MV-4-11 (cell line): ENCODE measurements around the gene WDR38.
A peak's percentile ranks its signal among the peaks of the same experiment; 100 is the strongest.
"Not testable (repeated sequence)": the region's sequence is repeated elsewhere in the genome, so short reads cannot be mapped to it uniquely, and the experiment has no call there.

Experiments used
- DNase-seq: peaks from one replicate; lab custom pipeline; 2025; lab: John Stamatoyannopoulos, UW

WDR38 gene

DNA sequence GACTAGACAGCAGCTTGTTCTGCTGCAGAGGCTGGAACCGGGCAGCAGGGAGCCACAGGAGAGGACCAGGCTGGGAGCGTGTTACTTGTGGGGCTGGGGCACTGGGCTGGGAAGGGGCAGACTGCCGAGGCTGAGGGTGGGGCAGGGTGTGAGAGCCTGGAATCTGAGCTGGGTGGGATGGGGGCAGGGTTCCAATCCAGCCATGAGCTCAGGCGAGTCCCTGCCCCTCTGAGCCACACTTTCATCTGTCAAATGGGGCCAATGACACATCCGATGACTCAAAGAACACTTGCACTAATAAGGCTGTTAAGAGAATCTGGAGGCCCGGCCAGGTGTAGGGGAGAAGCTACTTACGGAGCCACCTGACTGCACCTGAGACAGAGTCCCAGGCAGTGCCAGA is 18.7 kb upstream of the WDR38 start:
- DNase-seq: no peak

DNA sequence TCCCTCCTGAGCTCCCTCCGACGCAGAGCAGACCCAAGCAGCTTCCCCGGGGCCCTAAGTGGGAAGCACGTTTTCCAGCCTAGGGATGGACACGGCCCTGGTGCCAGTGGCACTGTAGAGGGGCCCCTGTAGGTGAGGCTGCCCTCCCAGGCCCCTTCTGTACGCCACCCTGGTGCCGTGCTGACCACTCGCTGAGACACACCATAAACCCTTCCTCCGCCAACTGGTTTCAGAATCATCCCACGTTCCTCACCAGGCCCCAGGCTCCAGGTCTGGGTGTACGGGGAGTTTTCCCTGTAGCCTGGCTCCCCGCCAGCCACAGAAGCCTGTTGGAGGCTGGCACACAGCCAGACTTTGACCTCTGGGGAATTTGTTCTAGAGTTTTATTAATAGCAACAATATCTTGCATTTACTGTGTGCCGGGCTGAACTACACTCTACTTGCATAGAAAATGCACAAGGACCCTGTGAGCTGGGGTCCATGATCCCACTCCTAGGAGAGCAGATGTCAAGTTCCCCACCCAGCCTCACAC is 18.2 kb upstream of the WDR38 start:
- no peak for DNase-seq

DNA sequence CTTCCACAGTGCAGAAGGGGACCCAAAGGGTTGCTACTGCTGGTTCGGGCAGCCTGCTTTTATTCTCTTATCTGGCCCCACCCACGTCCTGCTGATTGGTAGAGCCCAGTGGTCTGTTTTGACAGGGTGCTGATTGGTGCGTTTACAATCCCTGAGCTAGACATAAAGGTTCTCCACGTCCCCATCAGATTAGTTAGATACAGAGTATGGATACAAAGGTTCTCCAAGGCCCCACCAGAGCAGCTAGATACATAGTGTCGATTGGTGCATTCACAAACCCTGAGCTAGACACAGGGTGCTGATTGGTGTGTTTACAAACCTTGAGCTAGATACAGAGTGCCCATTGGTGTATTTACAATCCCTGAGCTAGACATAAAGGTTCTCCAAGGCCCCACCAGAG is 15.1 kb upstream of the WDR38 start:
- DNase-seq: not testable (repeated sequence)

DNA sequence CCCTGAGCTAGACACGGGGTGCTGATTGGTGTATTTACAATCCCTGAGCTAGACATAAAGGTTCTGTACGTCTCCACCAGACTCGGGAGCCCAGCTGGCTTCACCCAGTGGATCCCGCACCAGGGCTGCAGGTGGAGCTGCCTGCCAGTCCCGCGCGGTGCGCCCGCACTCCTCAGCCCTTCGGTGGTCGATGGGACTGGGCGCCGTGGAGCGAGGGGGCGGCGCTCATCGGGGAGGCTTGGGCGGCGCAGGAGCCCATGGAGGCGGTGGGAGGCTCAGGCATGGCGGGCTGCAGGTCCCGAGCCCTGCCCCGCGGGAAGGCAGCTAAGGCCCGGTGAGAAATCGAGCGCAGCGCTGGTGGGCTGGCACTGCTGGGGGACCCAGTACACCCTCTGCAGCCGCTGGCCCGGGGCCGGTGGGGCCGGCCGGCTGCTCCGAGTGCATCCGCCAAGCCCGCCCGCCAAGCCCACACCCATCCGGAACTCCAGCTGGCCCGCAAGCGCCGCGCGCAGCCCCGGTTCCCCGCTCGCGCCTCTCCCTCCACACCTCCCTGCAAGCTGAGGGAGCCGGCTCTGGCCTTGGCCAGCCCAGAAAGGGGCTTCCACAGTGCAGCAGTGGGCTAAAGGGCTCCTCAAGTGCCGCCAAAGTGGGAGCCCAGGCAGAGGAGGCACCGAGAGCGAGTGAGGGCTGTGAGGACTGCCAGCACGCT is 14.5 kb upstream of the WDR38 start:
- DNase-seq: not testable (repeated sequence)

DNA sequence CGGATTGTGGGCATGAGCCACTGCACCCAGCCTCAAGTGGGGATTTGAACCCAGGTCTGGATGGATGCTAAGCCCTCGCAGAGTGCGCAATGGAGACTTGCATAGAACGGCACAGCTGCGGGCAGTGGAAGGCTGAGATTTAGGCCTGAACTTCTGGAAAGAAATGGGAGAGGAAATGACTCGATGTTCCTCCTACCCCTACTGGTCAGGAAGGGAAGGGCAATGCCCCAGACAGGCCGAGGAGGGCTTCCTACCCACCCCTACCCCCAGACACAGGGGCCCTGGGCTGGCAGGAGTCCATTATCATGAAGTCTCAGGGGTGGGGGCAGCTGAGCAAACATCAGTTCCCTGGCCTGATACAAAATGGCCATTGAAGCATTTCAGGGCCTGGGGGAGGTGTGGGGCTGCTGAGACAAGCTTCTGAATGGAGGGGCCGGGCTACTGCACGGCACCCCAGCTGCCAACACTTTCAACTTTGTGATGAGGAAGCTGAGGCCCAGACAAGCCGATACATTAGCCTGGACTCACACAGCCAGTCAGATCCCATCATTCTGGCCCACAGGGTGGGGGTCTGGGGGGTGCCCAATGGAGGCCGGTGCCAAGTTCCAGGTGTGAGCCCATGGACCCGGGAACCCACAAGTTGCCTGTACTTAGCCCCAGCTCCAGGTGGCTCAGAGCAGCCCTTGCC is 13.5 kb upstream of the WDR38 start:
- no peak for DNase-seq

DNA sequence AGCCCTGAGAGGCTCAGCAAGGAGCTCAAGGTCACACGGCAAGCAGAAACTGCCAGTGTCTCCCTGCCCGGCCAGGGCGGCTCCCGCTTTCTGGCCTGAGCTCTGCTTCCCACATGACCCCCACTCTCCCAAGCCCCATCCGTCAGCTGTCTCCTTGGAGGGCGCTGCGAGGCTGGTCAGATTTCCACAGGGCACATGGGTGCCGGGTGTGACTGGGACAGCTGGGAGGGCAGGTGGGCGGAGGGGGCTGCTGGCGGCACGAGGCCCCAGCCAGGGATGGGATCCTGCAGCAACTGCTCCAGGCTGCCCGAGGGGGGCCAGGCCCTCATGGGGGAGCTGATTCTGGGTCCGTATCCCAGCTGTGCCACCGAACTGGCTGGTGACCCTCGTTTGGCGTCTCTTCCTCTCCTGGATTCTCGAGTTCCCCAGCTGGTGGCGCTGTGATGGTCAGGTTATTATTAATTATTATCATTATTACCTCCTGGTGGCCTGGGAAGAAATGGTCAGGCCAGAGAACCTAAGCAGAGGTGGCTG is 12.9 kb upstream of the WDR38 start:
- no peak for DNase-seq

DNA sequence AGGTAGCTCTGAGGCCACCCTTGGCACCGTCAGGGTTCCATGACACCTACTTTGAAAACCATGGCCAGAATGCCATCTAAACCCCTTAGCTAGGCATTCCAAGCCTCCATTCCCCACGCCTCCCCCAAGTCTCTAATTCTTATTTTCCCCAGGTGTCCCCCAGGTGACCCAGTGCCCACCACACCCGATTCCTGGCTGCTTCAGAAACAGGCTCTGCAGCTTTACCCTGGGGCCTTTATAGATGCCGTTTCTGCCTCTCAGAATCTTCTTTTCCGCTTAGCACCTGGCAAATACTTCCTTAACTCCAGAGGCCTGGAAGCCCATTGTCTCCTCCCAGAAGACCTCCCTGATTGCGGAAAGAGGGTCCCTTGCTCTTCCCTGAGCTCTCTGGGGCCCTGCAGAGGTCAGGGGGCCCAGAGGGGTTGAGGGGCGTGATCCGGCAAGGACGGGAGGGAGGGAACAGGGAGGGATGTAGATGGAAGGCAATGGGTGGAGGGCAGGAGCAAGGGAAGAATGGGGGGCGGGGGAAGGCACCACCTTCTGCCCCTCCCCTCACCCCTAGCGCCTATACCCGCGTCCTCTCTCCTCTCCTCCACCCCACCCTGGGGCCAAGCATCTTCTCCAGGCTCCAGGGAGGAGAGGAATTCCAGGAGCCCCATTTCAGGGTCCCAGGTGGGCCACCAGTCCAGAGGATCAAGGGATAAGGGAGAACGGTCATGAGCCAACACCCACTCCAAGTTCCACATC is 12.0 kb upstream of the WDR38 start:
- DNase-seq: no peak

DNA sequence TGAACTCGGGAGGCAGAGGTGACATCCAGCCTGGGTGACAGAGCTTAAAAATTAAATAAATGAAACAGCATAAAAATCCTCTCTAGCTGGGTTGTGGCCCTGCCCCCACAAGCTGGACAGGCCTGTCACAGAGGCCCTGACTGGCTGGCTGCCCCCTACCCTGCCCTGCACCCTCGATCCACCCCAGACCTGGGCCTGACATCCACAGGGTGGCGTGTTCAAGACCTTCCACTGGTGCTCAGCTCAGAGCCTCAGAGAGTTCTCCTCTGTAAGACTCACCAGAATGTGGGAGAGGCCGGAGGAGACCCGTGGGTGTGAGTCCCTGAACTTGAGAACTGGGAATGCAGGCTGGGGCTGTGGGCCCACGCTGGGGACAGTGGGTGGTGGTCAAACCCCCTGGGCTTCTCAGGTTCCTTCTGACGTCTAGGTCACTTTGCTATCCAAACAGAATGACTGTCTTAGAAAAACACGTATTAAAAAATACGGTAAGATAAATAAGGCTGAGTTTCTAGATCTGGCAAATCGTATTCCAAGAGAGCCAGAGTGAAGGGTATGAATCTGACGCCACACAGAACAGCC is 9.7 kb upstream of the WDR38 start:
- no peak for DNase-seq

DNA sequence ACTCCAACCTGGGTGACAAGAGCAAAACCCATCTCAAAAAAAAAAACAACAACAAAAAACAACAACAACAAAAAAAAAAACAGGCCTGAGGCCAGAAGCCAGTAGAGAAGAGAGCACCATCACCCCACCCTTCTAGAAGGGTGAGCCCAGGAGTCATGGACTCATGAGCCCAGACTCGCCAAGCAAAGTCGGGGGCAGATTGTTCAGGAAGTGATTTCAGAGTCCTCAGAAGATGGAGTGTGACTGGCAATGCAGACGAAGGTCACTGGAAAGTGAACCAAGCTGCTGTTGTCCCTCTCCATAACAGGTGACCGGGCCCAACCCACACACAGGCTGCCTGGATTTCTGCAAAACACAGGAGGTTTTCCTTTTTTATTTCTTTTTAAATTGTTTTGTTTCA is 9.0 kb upstream of the WDR38 start:
- no peak for DNase-seq

DNA sequence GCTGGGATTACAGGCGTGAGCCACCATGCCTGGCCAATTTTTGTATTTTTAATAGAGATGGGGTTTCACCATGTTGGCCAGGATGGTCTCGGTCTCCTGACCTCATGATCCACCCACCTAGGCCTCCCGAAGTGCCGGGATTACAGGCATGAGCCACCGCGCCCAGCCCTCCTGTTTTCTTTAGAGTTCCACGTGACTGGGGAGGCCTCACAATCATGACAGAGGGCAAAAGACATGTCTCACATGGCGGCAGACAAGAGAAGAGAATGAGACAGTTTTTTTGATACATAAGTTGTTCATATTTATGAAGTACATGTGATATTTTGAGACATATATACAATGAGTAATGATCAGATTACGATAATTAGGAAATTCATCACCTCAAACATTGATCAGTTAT is 6.8 kb upstream of the WDR38 start:
- not testable (repeated sequence) for DNase-seq

DNA sequence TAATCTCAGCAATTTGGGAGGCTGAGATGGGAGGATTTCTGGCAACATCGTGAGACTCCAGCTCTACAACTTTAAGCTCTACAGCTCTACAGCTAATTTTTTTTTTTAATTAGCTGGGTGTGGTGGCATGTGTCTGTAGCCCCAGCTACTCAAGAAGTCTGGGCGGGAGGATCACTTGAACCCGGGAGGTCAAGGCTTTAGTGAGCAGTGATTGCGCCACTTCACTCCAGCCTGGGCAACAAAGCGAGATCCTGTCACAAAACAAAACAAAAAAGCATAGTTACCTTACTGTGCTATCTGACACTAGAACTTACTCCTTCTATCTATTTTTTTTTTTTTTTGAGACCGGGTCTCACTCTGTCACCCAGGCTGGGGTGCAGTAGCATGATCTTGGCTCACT is 6.3 kb upstream of the WDR38 start:
- no peak for DNase-seq

DNA sequence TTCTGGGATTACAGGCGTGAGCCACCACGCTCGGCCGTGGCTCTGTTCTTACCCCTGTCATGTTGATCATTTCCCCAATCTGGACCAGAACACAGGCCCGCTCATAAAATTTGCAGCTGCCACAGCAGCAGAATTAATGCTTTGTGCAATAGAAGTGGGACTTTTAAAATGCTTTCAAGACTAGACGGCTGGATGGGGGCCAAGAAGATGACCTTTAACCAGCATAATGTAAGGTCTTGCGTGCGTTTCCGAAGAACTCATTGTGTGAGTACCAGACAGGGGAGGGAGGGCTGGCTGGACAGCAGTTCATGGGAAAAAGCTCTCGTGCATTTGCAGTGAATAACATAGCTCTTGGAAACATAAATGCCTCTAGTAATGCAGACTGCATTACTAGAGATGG is 3.5 kb upstream of the WDR38 start:
- DNase-seq: no peak

DNA sequence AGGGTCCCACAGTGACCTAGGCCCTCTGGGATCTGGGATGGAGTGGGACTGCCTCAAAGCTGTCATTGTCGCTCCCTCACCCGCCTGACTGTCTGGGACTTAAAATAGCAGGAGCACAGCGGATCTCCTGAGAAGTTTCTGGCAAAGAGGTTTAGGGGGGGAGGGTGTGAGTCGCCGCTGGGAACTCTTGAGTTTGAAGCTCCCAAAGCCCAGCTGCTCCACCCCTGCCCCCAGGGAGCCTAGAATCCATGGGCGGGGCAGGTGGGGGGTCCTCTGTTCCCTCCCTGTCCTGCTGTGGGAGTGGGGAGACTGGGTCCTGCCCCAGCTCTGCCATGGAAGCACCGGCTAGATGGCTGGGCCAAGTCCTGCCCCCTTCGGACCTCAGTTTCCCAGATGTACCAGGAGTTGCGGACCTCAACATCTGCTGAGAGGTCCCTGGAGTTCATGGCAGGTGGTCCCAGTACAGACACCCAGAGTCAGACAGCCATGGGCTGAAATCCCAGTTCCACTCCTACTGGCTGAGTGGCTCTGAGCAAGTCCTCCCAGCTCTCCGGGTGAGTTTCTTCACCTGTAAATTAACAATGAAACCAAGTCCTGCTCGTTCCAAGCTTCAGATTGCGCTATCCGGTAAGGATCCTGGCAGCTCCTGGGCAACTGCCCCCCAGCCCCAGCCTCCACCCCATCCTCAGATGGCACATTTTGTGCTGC is 985 bp upstream of the WDR38 start:
- DNase-seq: no peak

DNA sequence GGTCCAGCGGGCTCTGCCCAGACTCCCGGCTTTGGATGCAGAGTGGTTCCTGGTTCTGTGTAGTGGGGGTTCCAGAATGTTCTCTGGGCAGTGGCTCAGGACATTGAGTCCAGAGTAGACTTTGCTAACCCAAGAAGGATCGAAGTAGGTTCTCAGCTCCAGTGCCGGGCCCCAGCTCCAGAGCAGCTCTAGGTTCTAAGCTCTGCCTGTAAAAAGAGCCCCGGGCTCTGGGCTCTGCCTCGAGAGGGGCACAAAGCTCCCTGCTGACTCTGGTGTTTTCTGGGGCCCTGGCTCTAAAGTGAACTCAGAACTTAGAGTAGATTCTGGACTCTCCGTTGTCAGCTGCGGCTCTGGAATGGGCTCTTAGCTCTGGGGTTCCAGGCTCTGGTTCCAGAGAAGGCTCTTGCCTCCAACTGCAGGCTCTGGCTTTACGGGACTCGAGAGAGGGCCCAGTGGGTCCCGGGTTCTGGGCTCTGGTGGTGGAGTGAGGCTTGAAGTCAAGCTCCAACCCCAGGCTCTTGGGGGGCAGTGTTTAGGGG is 414 bp downstream of the WDR38 start:
- no peak for DNase-seq

DNA sequence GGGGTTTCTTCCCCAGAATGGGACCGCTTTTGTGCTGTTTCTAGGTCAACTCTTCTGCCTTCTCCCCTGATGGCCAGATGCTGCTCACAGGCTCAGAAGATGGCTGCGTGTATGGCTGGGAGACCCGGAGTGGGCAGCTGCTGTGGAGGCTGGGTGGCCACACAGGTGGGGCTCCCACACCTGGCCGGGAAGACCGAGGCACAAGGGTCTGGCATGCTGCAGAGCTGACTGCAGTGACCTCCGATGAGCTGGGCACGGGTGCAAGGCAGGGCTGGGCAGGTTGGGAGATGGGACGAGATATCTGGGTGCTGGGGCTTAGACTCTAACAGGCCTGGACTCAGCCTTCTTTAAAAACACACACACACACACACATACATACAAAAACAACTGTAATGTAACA is 901 bp downstream of the WDR38 start:
- no peak for DNase-seq

DNA sequence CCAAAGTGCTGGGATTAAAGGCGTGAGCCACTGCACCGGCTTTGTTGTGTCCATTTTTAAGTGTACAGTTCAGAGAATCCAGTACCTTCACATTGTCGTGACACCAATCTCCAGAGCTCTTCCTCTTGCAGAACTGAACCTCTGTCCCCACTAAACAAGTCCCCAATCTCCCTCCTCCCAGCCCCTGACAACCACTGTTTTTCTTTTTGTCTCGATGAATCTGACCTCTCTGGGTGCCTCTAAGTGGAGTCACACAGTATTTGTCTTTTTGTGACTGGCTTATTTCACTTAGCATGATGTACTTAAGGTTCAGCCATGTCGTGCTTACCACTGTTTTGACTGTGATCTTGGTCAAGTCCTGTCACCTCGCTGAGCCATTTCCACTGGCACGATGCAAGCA is 1.6 kb downstream of the WDR38 start:
- DNase-seq: peak; percentile 36

DNA sequence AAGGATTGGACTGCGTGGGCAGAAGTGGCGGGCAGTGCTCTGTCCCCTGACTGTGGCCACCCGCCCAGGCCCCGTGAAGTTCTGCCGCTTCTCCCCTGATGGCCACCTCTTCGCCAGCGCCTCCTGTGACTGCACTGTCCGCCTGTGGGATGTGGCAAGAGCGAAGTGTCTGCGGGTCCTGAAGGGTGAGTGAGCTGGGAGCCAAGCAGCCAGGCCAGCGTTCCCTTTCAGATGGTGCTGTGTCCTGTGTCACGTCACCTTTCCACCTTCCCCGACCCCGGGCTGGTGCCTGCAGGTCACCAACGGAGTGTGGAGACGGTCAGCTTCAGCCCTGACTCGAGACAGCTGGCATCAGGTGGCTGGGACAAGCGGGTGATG is 2.3 kb downstream of the WDR38 start:
- DNase-seq: peak; percentile 9

DNA sequence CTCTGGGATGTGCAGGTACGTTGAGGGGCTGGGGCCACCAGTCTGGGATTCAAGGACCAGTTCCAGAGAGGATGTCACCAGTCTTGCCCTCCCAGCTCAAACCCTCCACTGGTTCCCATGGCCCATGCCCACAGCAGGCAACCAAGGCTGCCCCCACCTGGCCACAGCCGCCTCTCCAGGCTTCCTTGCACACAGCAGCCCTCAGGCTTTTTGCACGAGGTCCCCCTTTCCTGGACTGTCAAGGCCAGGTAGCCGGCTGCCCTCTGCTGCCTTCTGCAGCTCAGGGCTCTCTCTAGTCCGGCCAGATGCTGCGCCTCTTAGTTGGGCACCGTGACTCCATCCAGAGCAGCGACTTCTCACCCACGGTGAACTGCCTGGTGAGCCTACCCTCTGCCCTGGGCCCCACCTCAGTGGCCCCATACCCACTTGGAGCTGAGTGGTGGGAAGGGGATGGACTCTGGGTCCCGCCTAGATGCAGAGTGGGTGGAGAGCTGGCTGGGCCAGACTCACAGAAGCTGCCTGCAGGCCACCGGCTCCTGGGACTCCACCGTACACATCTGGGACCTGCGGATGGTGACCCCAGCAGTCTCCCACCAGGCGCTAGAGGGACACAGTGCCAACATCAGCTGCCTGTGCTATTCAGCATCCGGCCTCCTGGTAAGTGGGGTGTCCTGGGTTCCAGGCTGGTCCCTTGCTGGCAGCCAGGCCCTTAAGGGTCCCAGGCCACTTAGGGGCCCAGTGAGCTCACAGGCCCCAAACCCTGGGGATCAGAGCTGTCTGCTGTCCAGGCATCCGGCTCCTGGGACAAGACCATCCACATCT is 2.9 kb downstream of the WDR38 start:
- peak; percentile 55 for DNase-seq

DNA sequence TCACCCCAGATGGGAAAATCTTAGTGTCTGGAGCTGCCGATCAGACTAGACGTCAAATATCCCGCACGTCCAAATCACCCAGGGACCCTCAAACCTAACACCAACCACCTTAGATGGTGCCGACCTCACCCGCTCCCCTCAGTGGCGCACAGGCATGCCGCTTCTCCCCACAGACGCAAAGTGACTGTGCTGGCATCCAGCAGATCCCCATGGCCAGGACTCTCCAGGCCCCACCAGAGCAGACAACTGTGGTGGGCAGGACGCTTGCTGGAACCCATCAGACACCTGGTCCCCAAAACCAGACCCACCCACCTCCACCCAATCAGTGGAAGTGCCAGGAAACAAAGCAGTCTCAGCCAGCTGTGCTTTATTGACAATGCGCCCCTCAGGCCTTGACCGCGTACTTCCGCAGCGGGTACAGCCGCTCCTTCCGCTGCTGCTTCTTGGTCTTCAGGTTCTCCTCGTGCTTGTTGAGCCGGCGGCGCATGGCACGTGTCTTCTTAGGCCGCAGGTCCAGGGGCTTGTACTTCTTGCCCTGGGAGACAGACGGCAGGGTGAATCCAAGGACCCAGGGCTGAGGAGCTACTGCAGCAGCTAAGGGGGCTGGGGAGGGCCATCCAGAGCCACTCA is 4.4 kb downstream of the WDR38 start:
- DNase-seq: no peak
